ENCODE data around the gene MAP3K19.

The MAP3K19 gene

GRCh38 chr2:134917888-134918525, 129.2 kb downstream of the MAP3K19 start:
- H3K9me3 ChIP-seq (ENCODE audit: control insufficient read depth, insufficient read depth, low read length), result 0 out of 2 replicates have a peak, but pooled peaks cover 7% of the 10 kb centered on the region
- peak overlapping the region; percentile 90 for H3K4me2 ChIP-seq (ENCODE audit: low read length)
- H3K4me1 ChIP-seq (ENCODE audit: control insufficient read depth, low read length), result peaks cover 23% of the 10 kb centered on the region
- no peaks in the 10 kb centered on the region for H3K9me2 ChIP-seq (replicated peaks; ENCODE audit: control insufficient read depth, low read length)
- peak overlapping the region; percentile 84 for H3K4me3 ChIP-seq (ENCODE audit: low read length)
- no peaks in the 10 kb centered on the region for H3K27me3 ChIP-seq (ENCODE audit: control insufficient read depth, low read length)
- no peaks in the 10 kb centered on the region; the same call in 1 of the 2 replicates for H4K20me1 ChIP-seq (ENCODE audit: control insufficient read depth, insufficient read depth, low read depth, low read length)
- TF ChIP-seq CTCF (IDR thresholded peaks at IDR 0.05; ENCODE audit: low read depth, low read length, poor library complexity, severe bottlenecking) (peak; percentile 20), EZH2phosphoT487 (IDR thresholded peaks at IDR 0.05; ENCODE audit: borderline replicate concordance, low read length) (no peak)
- H3K36me3 ChIP-seq (ENCODE audit: control insufficient read depth, low read length), result peaks cover 28% of the 10 kb centered on the region
- peak overlapping the region; percentile 89 for H3K27ac ChIP-seq (ENCODE audit: low read depth, low read length)
- H3K79me2 ChIP-seq (ENCODE audit: control insufficient read depth, low read length), result peaks cover 52% of the 10 kb centered on the region
- H3F3A ChIP-seq (ENCODE audit: control insufficient read depth, insufficient read depth), result peaks cover 6% of the 10 kb centered on the region

GRCh38 chr2:134917360-134917865, 129.8 kb downstream of the MAP3K19 start:
- H3F3A ChIP-seq (ENCODE audit: control insufficient read depth, insufficient read depth), result peaks cover 6% of the 10 kb centered on the region
- no peaks in the 10 kb centered on the region for H3K27me3 ChIP-seq (ENCODE audit: control insufficient read depth, low read length)
- H4K20me1 ChIP-seq (ENCODE audit: control insufficient read depth, insufficient read depth, low read depth, low read length), result no peaks in the 10 kb centered on the region; the same call in 1 of the 2 replicates
- TF ChIP-seq EZH2phosphoT487 (IDR thresholded peaks at IDR 0.05; ENCODE audit: borderline replicate concordance, low read length) (no peak), CTCF (IDR thresholded peaks at IDR 0.05; ENCODE audit: low read depth, low read length, poor library complexity, severe bottlenecking) (no peak)
- H3K4me3 ChIP-seq (ENCODE audit: low read length), result peak overlapping the region; percentile 84
- H3K9me3 ChIP-seq (ENCODE audit: control insufficient read depth, insufficient read depth, low read length), result 0 out of 2 replicates have a peak, but pooled peaks cover 7% of the 10 kb centered on the region
- no peaks in the 10 kb centered on the region for H3K9me2 ChIP-seq (replicated peaks; ENCODE audit: control insufficient read depth, low read length)
- peaks cover 46% of the 10 kb centered on the region for H3K79me2 ChIP-seq (ENCODE audit: control insufficient read depth, low read length)
- peak overlapping the region; percentile 89 for H3K27ac ChIP-seq (ENCODE audit: low read depth, low read length)
- peaks cover 23% of the 10 kb centered on the region for H3K4me1 ChIP-seq (ENCODE audit: control insufficient read depth, low read length)
- H3K36me3 ChIP-seq (ENCODE audit: control insufficient read depth, low read length), result peaks cover 24% of the 10 kb centered on the region
- peak overlapping the region; percentile 90 for H3K4me2 ChIP-seq (ENCODE audit: low read length)

Measured in DOHH2 (cell line).